CD14-positive monocyte (primary cell): ENCODE results near the gene OR4K13. TPM values are rescaled to one million over a fixed set of nuclear protein-coding genes. Genes with fewer than 3 reads are reported as not detected.

ENCODE experiments used
- DNase-seq, 3 donors: peaks; one replicate each; pipeline ENCODE4 v3.0.0-alpha.2; 2011 to 2022
- H2AFZ ChIP-seq: 2 replicates; pipeline ENCODE4 v1.6.0; 2012; ENCODE audit warnings: mild to moderate bottlenecking, low read depth, low read length, inconsistent platforms; ENCODE audit not compliant: insufficient read depth, poor library complexity, severe bottlenecking
- H3K27ac ChIP-seq, 2 donors: 1 replicate in 1 of 2; 2 replicates in 1 of 2; pipeline ENCODE4 v1.5.1; 2012 to 2013; ENCODE audit warnings: low read length in 2 of 2, control low read depth in 1 of 2, inconsistent platforms in 1 of 2, low read depth in 1 of 2, mild to moderate bottlenecking in 1 of 2
- H3K27me3 ChIP-seq, 2 donors: one replicate each; pipeline versions ENCODE4 v1.6.0 to v1.6.1; 2011 to 2013; ENCODE audit warnings: low read length in 2 of 2; ENCODE audit not compliant: control insufficient read depth in 2 of 2, insufficient read depth in 2 of 2
- H3K36me3 ChIP-seq, 2 donors: replicated peaks in 1 of 2; 1 replicate in 1 of 2; 2 replicates in 1 of 2; pipeline versions ENCODE4 v1.5.1 to v1.6.1; 2012 to 2013; ENCODE audit warnings: low read length in 2 of 2, control low read depth in 1 of 2, inconsistent platforms in 1 of 2, mild to moderate bottlenecking in 1 of 2; ENCODE audit not compliant: insufficient read depth in 2 of 2, control insufficient read depth in 1 of 2
- H3K4me1 ChIP-seq, 2 donors: 1 replicate in 1 of 2; 2 replicates in 1 of 2; pipeline versions ENCODE4 v1.5.1 to v1.6.1; 2012 to 2013; ENCODE audit warnings: low read length in 2 of 2, control low read depth in 1 of 2, inconsistent platforms in 1 of 2, mild to moderate bottlenecking in 1 of 2, moderate library complexity in 1 of 2; ENCODE audit not compliant: insufficient read depth in 2 of 2, control insufficient read depth in 1 of 2
- H3K4me2 ChIP-seq: replicated peaks from 2 replicates; pipeline ENCODE3; 2012; ENCODE audit warnings: low read length, moderate library complexity, mild to moderate bottlenecking; ENCODE audit not compliant: poor library complexity, severe bottlenecking; ENCODE audit errors: extremely low read depth
- H3K4me3 ChIP-seq, 3 experiments: fragments of 200-600 bp in 1 of 3; sonication (generic) in 1 of 3; replicated peaks in 1 of 3; 1 replicate in 2 of 3; 2 replicates in 1 of 3; pipeline ENCODE4 v1.5.1; 2011 to 2013; ENCODE audit warnings: low read length in 3 of 3, mild to moderate bottlenecking in 3 of 3, control low read depth in 2 of 3, low read depth in 2 of 3, inconsistent platforms in 1 of 3, moderate library complexity in 1 of 3
- H3K79me2 ChIP-seq: 2 replicates; pipeline ENCODE4 v1.6.0; 2012; ENCODE audit warnings: mild to moderate bottlenecking, control low read depth, inconsistent platforms, low read length, moderate library complexity; ENCODE audit not compliant: insufficient read depth
- H3K9ac ChIP-seq: 2 replicates; pipeline ENCODE4 v1.6.0; 2017; ENCODE audit warnings: low read length, mild to moderate bottlenecking; ENCODE audit not compliant: insufficient read depth, poor library complexity, severe bottlenecking
- H3K9me3 ChIP-seq, 2 donors: replicated peaks in 1 of 2; 1 replicate in 1 of 2; 2 replicates in 1 of 2; pipeline versions ENCODE4 v1.5.1 to v1.6.1; 2012 to 2013; ENCODE audit warnings: low read length in 2 of 2, control low read depth in 1 of 2; ENCODE audit not compliant: control insufficient read depth in 1 of 2, insufficient read depth in 1 of 2
- H4K20me1 ChIP-seq: 2 replicates; pipeline ENCODE4 v1.6.0; 2012; ENCODE audit warnings: mild to moderate bottlenecking, low read length, control low read depth, moderate library complexity; ENCODE audit not compliant: insufficient read depth
- H3K27ac Mint-ChIP-seq, 7 donors: one replicate each; pipeline ENCODE4 v1.8.0; 2020; ENCODE audit warnings: mild to moderate bottlenecking in 7 of 7, mixed read lengths in 7 of 7, moderate library complexity in 6 of 7, inconsistent platforms in 2 of 7
- H3K27me3 Mint-ChIP-seq, 3 donors: one replicate each; pipeline ENCODE4 v1.8.0; 2021 to 2022; ENCODE audit warnings: low read depth in 3 of 3, mild to moderate bottlenecking in 3 of 3, mixed read lengths in 3 of 3, moderate library complexity in 3 of 3, inconsistent platforms in 1 of 3
- H3K36me3 Mint-ChIP-seq, 2 donors: one replicate each; pipeline ENCODE4 v1.8.0; 2020; ENCODE audit warnings: mixed read lengths in 2 of 2, inconsistent platforms in 1 of 2, mild to moderate bottlenecking in 1 of 2
- H3K4me1 Mint-ChIP-seq: one replicate; pipeline ENCODE4 v1.8.0; 2020; ENCODE audit warnings: mild to moderate bottlenecking, mixed read lengths
- H3K4me3 Mint-ChIP-seq, 2 donors: one replicate each; pipeline ENCODE4 v1.8.0; 2020; ENCODE audit warnings: mild to moderate bottlenecking in 2 of 2, mixed read lengths in 2 of 2, moderate library complexity in 1 of 2
- H3K9me3 Mint-ChIP-seq, 7 donors: one replicate each; pipeline ENCODE4 v1.8.0; 2020 to 2022; ENCODE audit warnings: mixed read lengths in 7 of 7, mild to moderate bottlenecking in 6 of 7, moderate library complexity in 6 of 7, inconsistent platforms in 2 of 7
- WGBS: methylation state at CpG from one replicate; pipeline ENCODE4 v1.1.5; 2013; ENCODE audit warnings: missing lambda C conversion rate; ENCODE audit not compliant: insufficient coverage; 5-methylcytosine and 5-hydroxymethylcytosine counted together
- intact Hi-C, 2 donors: fragments of 100-400 bp; cut with micrococcal nuclease; formaldehyde crosslinking; loops; one replicate each; pipeline versions ENCODE4 v1.15.0 to v1.15.1; 2023
- polyA plus RNA-seq, 3 donors: library from polyadenylated mRNA; depleted of rRNA in 1 of 3; unstranded in 2 of 3; stranded (reverse) in 1 of 3; fragments of 300-500 nt in 2 of 3; fragments of >200 nt in 1 of 3; fragmentation: Illumina TruSeq in 2 of 3; gene quantifications; 1 replicate in 2 of 3; 2 replicates in 1 of 3; pipeline ENCODE4 v1.2.3, GENCODE V29; 2012 to 2021
- TF ChIP-seq, protein P1 (sequence below): fragments of 200-600 bp; IDR thresholded peaks from one replicate; pipeline ENCODE4 v1.8.0; 2022; ENCODE audit warnings: antibody characterized with exemption, mild to moderate bottlenecking

Gene OR4K13
- polyA plus RNA-seq, 3 donors = not detected

DNA sequence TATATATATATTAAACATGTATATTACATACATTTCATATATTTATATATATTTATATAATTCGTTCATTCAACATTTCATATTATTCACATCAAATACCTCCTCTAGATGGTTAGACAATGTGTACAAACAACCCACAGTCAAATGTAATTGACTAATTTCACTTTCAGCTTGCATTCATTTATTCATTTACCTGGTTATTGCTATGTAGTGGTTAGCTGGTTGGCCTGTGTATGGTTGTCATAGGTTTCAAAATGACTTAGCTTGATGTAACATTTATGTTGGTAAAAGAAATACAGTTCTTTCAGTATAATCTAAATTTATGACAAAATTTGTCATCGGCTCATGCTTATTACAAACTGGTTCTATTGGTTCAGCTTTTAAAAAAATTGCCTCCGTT is 389 bp downstream of the OR4K13 start:
- H3K9ac ChIP-seq = no peak overlapping the region
- no peak overlapping the region for H3K27ac Mint-ChIP-seq
- H3K4me1 Mint-ChIP-seq = no peaks in the 10 kb centered on the region
- H3K27me3 Mint-ChIP-seq = no peaks in the 10 kb centered on the region
- intact Hi-C loops = no loop called here
- H3K36me3 ChIP-seq = no peaks in the 10 kb centered on the region
- peaks cover 0 to 8% (median 4%) of the 10 kb centered on the region in 7 donors for H3K9me3 Mint-ChIP-seq
- WGBS = no CpG with 5 or more reads among the region's 3 CpGs
- H3K27me3 ChIP-seq = no peaks in the 10 kb centered on the region
- TF ChIP-seq, protein P1, sequence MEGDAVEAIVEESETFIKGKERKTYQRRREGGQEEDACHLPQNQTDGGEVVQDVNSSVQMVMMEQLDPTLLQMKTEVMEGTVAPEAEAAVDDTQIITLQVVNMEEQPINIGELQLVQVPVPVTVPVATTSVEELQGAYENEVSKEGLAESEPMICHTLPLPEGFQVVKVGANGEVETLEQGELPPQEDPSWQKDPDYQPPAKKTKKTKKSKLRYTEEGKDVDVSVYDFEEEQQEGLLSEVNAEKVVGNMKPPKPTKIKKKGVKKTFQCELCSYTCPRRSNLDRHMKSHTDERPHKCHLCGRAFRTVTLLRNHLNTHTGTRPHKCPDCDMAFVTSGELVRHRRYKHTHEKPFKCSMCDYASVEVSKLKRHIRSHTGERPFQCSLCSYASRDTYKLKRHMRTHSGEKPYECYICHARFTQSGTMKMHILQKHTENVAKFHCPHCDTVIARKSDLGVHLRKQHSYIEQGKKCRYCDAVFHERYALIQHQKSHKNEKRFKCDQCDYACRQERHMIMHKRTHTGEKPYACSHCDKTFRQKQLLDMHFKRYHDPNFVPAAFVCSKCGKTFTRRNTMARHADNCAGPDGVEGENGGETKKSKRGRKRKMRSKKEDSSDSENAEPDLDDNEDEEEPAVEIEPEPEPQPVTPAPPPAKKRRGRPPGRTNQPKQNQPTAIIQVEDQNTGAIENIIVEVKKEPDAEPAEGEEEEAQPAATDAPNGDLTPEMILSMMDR = no peak
- H4K20me1 ChIP-seq = no peaks in the 10 kb centered on the region
- no peak overlapping the region for H3K4me2 ChIP-seq
- H3K27ac ChIP-seq = no peak overlapping the region
- no peaks in the 10 kb centered on the region for H3K9me3 ChIP-seq
- no peaks in the 10 kb centered on the region for H3K36me3 Mint-ChIP-seq
- no peak overlapping the region for H3K4me3 ChIP-seq
- H3K79me2 ChIP-seq = no peaks in the 10 kb centered on the region
- no peaks in the 10 kb centered on the region for H3K4me1 ChIP-seq
- no peak overlapping the region for H3K4me3 Mint-ChIP-seq
- DNase-seq = no peak
- no peak overlapping the region for H2AFZ ChIP-seq

DNA sequence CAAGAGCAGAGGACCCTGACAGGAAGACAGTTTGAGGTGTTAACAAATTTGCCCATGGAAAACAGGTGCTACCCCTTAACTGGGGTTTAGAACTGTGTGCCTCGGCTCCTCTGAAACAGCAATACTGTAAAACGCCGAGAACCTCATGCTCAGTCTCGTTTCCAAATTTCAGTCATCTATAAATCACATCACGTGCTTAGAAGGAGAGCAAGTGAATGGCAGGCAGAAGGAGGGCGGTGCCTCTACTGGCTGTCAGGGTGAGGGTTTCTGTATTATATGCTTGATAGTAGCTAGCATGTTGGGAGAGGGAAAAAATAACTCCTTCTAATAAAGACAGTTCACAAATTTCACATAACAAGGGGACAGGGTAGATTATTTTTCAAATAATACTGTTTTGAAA is 4.8 kb downstream of the OR4K13 start:
- H3K4me1 Mint-ChIP-seq = no peaks in the 10 kb centered on the region
- WGBS = no CpG with 5 or more reads among the region's 6 CpGs

More for the DNA sequence above, 4.8 kb downstream of the OR4K13 start:
- Histone ChIP-seq H3K4me2 (no peak overlapping the region), H3K27ac (no peak overlapping the region), H4K20me1 (no peaks in the 10 kb centered on the region), H3K4me3 (no peak overlapping the region), H3K4me1 (no peaks in the 10 kb centered on the region), H3K9me3 (no peaks in the 10 kb centered on the region), H3K36me3 (no peaks in the 10 kb centered on the region), H2AFZ (no peak overlapping the region), H3K79me2 (no peaks in the 10 kb centered on the region), H3K27me3 (no peaks in the 10 kb centered on the region), H3K9ac (no peak overlapping the region)
- TF ChIP-seq, protein P1 = no peak
- no peaks in the 10 kb centered on the region for H3K27me3 Mint-ChIP-seq
- H3K4me3 Mint-ChIP-seq = no peak overlapping the region
- H3K9me3 Mint-ChIP-seq = peaks cover 0 to 3% (median 0%) of the 10 kb centered on the region in 7 donors
- intact Hi-C loops = no loop called here
- no peak overlapping the region for H3K27ac Mint-ChIP-seq
- H3K36me3 Mint-ChIP-seq = no peaks in the 10 kb centered on the region
- no peak for DNase-seq
